Type B pancreatic cell (in vitro differentiated cells): ENCODE measurements around the gene CD209. TPM values are rescaled to one million over a fixed set of nuclear protein-coding genes. Genes with fewer than 3 reads are reported as not detected.

ENCODE experiments used
- DNase-seq: peaks from one replicate; pipeline ENCODE4 v3.0.0; 2021; ENCODE audit warnings: mixed read lengths; ENCODE audit not compliant: unreplicated experiment; ENCODE audit errors: extremely low spot score
- H3K27ac Mint-ChIP-seq: 2 replicates; pipeline ENCODE4 v1.8.0; 2021; ENCODE audit warnings: mild to moderate bottlenecking, mixed read lengths
- H3K27me3 Mint-ChIP-seq: 2 replicates; pipeline ENCODE4 v1.8.0; 2021; ENCODE audit warnings: mixed read lengths
- H3K36me3 Mint-ChIP-seq: 2 replicates; pipeline ENCODE4 v1.8.0; 2021; ENCODE audit warnings: mixed read lengths
- H3K4me1 Mint-ChIP-seq: one replicate; pipeline ENCODE4 v1.8.0; 2021; ENCODE audit warnings: mixed read lengths; ENCODE audit not compliant: unreplicated experiment
- H3K4me3 Mint-ChIP-seq: 2 replicates; pipeline ENCODE4 v1.8.0; 2021; ENCODE audit warnings: mild to moderate bottlenecking, mixed read lengths
- H3K9me3 Mint-ChIP-seq: 2 replicates; pipeline ENCODE4 v1.8.0; 2021; ENCODE audit warnings: mixed read lengths
- CTCF ChIP-seq: fragments of 200-600 bp; sonication (generic); conservative IDR thresholded peaks from 2 replicates; pipeline ENCODE4 v1.5.0; 2021; ENCODE audit warnings: antibody characterized with exemption, mild to moderate bottlenecking
- total RNA-seq: library from RNA; stranded (reverse); gene quantifications from 2 replicates; pipeline ENCODE4 v1.2.1, GENCODE V29; 2021; ENCODE audit warnings: low replicate concordance

The CD209 gene
- total RNA-seq, 1 donor from 2014 or later, result not detected

- H3K36me3 Mint-ChIP-seq, result no peaks in the 10 kb centered on the region
- DNase-seq, result no peak
- H3K9me3 Mint-ChIP-seq, result no peaks in the 10 kb centered on the region
- no peak for TF ChIP-seq CTCF
- no peaks in the 10 kb centered on the region for H3K4me1 Mint-ChIP-seq
- H3K4me3 Mint-ChIP-seq, result no peak overlapping the region
- H3K27me3 Mint-ChIP-seq, result peaks cover 14% of the 10 kb centered on the region
- H3K27ac Mint-ChIP-seq, result no peak overlapping the region
Measured at GRCh38 chr19:7722231-7722651, 25.1 kb downstream of the CD209 start.

- H3K36me3 Mint-ChIP-seq, result no peaks in the 10 kb centered on the region
- no peak overlapping the region for H3K4me3 Mint-ChIP-seq
- no peak for TF ChIP-seq CTCF
- H3K27me3 Mint-ChIP-seq, result peaks cover 9% of the 10 kb centered on the region
- no peaks in the 10 kb centered on the region for H3K4me1 Mint-ChIP-seq
- no peak overlapping the region for H3K27ac Mint-ChIP-seq
- no peak for DNase-seq
- H3K9me3 Mint-ChIP-seq, result peaks cover 5% of the 10 kb centered on the region
Measured at GRCh38 chr19:7720351-7720750, 27.0 kb downstream of the CD209 start.

GRCh38 chr19:7718668-7719067 lies 28.7 kb downstream of the CD209 start:
- peaks cover 5% of the 10 kb centered on the region for H3K9me3 Mint-ChIP-seq
- DNase-seq, result no peak
- no peaks in the 10 kb centered on the region for H3K4me1 Mint-ChIP-seq
- peaks cover 9% of the 10 kb centered on the region for H3K27me3 Mint-ChIP-seq
- no peak overlapping the region for H3K27ac Mint-ChIP-seq
- no peaks in the 10 kb centered on the region for H3K36me3 Mint-ChIP-seq
- TF ChIP-seq CTCF, result no peak
- H3K4me3 Mint-ChIP-seq, result no peak overlapping the region

GRCh38 chr19:7716762-7717161 lies 30.6 kb downstream of the CD209 start:
- Mint-ChIP-seq H3K27me3 (peaks cover 5% of the 10 kb centered on the region), H3K36me3 (no peaks in the 10 kb centered on the region), H3K9me3 (peaks cover 5% of the 10 kb centered on the region), H3K4me1 (no peaks in the 10 kb centered on the region), H3K27ac (no peak overlapping the region), H3K4me3 (no peak overlapping the region)
- no peak for TF ChIP-seq CTCF
- DNase-seq, result no peak

GRCh38 chr19:7715671-7716070 lies 31.7 kb downstream of the CD209 start:
- no peak for DNase-seq
- Mint-ChIP-seq H3K4me3 (no peak overlapping the region), H3K4me1 (no peaks in the 10 kb centered on the region), H3K27ac (no peak overlapping the region), H3K27me3 (peaks cover 5% of the 10 kb centered on the region), H3K36me3 (no peaks in the 10 kb centered on the region), H3K9me3 (peaks cover 5% of the 10 kb centered on the region)
- no peak for TF ChIP-seq CTCF

- Mint-ChIP-seq H3K27me3 (peaks cover 3% of the 10 kb centered on the region), H3K27ac (no peak overlapping the region), H3K4me3 (no peak overlapping the region), H3K4me1 (no peaks in the 10 kb centered on the region), H3K36me3 (no peaks in the 10 kb centered on the region), H3K9me3 (no peaks in the 10 kb centered on the region)
- TF ChIP-seq CTCF, result no peak
- no peak for DNase-seq
Measured at GRCh38 chr19:7710616-7711015, 36.7 kb downstream of the CD209 start.
